Activated naive CD4-positive, alpha-beta T cell treated with Interleukin-2 at 50 U/mL for 16 hours (primary cell): ENCODE data around the gene IRF9.

Source experiments
- DNase-seq: peaks from one replicate; pipeline ENCODE4 v3.0.0-alpha.2; 2020

IRF9 gene

GRCh38 chr14:24132061-24132685 is 28.9 kb upstream of the IRF9 start:
- DNase-seq = peak; percentile 20

DNA sequence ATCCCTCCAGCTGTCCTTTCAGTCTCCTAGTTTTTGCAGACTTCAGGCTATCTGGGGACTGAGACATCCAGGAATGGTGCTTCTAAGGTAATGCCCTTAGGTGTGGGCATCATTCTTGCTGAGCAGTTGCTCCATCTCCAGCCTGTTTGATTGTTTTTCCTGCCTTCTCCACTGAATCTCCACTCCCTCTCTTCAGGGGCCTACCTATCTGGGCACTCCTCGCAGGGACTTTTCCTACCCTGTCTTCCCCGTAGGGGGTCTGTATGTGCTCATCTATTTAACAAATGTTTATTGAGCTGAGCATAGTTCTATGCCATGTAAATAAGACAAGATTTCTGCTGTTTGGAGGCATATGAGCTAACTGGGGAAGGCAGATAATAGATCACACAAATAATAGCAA is 28.1 kb upstream of the IRF9 start:
- no peak for DNase-seq

DNA sequence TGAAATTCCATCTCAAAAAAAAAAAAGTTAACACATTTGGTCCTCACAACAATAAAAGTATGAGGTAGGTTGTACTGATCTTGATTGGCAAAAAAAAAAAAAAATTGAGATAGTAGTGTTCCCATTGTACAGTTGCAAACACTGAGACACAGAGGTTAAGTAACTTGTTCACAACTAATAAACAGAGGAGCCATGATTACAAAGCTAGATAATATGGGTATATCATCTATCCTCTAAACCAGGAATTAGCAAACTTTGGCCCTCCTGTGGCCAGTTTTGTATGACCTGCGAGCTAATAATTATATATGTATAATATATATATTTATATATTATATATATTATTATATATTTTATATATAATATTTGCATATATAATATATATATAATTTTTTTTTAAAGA is 27.3 kb upstream of the IRF9 start:
- DNase-seq = no peak

DNA sequence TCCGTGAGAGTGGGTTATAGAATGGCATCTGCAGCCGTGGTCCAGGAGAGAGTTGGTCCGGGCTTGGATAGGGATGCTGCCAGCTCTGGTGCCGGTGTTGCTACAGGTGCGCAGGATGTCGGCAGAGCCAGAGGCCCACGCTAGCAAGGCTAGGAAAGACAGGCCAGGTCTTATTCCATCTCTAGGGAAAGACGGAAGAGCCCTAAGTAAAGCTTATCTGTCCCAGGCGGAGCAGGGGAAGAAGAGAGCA is 25.6 kb upstream of the IRF9 start:
- no peak for DNase-seq

DNA sequence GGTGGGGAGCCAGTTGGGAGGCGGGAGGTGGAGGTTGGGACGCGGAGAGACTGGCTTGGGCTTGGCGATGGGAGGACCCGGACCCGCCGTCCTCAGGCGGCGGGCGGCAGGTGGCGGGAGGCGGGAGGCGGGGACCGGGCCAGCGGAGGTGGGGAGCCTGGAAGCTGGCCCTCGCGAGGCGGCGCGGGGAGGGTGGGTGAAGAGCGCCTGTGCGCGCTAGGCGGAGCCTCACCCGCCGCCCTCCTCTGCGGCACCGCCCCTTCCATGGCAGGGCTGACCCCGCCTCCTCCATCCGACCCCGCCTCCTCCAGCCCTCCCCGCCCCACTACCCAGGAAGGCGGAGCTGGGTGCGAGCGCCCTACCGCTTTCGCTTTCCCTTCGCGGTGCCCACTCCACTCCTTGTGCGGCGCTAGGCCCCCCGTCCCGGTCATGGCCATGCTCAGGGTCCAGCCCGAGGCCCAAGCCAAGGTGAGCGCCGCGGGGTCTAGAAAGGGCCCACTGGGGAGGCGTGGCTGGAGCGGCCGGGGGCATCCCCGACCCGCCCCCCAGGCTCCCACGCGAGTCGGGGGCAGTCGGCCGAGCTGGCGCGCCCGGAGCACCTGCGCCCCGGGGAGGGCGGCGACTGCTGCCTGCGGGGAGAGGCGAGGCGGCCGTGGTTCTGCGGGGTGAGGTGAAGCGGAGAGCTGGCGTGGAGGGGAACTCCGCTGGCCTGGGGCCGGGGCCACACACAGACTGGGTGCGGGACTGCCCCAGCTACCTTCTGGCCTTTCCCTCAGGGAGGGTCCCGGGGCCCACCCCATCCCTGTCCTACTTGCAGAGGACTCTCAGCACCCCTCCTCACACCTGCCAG is 25.0 kb upstream of the IRF9 start, which contains the start of gene PSME1:
Gene PSME1, plus strand, starts transcription at position 361 of the 850 bp plus-strand sequence. Its CDS starts 69 bp downstream, at position 430.
- peak; percentile 93 for DNase-seq

DNA sequence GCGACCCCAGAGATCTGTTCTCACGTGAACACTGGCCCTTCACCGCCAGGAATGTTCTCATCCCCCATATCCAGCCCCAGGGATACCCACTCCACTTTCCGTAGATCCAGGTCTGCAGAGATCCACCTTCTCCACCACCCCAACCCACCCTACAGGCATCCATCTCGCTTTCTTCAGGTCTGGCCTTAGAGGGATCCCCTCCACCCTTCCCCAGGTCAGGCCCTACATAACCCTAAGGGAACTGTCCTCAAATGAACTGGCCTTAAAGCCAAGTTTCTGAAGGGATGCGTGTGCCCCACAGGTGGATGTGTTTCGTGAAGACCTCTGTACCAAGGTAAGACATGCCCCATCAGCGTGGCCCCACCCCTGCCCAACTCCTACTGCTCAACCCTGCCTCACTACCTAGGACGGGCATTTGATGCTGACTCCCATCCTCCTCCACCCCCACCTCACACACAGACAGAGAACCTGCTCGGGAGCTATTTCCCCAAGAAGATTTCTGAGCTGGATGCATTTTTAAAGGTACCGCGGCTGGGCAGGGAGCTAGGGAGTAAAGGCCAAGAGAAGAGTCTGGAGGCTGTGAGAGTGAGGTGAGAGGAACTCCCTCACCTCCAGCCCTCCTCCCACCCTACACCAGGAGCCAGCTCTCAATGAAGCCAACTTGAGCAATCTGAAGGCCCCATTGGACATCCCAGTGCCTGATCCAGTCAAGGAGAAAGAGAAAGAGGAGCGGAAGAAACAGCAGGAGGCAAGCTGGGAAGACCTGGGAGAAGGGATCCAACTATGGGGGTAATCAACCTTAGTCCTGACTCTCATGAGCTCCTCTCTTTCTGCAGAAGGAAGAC is 24.2 kb upstream of the IRF9 start:
- DNase-seq = peak; percentile 22

DNA sequence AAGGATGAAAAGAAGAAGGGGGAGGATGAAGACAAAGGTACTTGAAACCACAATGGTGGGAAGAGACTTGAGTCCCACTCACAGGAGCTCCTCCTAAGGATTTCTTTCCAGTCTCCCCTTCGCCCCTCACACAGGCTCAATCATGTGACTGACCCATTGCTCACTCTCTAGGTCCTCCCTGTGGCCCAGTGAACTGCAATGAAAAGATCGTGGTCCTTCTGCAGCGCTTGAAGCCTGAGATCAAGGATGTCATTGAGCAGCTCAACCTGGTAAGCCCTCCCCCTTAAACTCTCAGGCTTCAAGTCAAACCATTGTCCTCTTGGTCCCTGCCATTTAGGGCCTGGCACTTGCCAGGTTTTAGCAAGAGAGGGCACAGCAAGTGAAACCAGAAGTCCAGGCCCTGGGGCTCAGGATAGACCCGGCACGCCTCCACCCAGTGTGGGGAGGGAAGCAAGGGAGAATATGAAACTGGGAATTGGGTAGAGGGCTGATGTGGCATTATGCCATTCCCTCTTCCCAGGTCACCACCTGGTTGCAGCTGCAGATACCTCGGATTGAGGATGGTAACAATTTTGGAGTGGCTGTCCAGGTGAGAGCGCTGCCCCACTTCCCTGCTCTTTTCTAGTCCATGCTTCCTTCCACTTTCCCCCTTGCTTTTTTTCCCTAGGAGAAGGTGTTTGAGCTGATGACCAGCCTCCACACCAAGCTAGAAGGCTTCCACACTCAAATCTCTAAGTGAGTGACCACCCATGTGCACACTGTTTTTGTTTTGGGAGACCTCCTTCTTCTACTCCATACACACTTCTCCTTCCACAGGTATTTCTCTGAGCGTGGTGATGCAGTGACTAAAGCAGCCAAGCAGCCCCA is 23.3 kb upstream of the IRF9 start:
- no peak for DNase-seq

- no peak for DNase-seq
Observed at GRCh38 chr14:24138396-24139271, 22.4 kb upstream of the IRF9 start.

DNA sequence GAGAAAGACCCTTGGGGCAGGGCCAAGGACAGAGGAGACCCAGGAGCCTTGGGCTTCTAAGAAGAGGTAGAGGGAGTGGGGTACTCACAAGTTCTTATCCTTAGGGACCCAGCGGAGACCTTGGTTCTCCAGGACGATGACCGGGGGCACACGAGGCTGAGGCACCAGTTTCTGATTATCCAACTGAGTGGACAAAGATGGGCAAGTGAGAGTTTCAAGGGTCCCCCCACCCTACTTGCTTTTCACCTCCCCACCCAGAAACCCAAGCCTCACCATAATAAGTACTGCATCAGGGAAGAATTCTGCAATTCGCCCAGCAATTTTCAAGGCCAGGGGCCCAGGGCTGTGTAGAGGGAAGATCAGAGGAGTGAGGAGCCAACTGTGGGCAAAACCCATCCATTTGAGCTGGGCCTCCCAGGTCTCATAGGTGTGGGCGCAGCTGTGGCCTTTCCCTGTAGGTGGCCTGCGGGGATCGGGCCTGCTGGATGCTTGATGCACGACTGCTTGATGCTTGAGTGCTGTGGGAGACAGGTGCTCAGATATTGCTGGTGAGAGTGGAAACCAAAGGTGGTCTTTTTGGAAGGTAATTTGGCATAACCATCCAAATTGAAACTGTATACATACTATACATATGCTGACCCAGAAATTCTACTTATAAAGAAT is 21.7 kb upstream of the IRF9 start:
- DNase-seq = peak; percentile 32

- peak; percentile 100 for DNase-seq
Observed at GRCh38 chr14:24141097-24141880, 19.8 kb upstream of the IRF9 start, which contains the start of gene EMC9. Gene EMC9 (minus strand): TSS chr14:24141591. CDS start chr14:24141304, 287 bp downstream.

- DNase-seq = no peak
Observed at GRCh38 chr14:24143511-24143910, 17.6 kb upstream of the IRF9 start.

GRCh38 chr14:24144451-24144850 is 16.6 kb upstream of the IRF9 start:
- no peak for DNase-seq

GRCh38 chr14:24145219-24145618 is 15.8 kb upstream of the IRF9 start:
- DNase-seq = no peak

- DNase-seq = no peak
Observed at GRCh38 chr14:24145690-24146452, 15.2 kb upstream of the IRF9 start.

DNA sequence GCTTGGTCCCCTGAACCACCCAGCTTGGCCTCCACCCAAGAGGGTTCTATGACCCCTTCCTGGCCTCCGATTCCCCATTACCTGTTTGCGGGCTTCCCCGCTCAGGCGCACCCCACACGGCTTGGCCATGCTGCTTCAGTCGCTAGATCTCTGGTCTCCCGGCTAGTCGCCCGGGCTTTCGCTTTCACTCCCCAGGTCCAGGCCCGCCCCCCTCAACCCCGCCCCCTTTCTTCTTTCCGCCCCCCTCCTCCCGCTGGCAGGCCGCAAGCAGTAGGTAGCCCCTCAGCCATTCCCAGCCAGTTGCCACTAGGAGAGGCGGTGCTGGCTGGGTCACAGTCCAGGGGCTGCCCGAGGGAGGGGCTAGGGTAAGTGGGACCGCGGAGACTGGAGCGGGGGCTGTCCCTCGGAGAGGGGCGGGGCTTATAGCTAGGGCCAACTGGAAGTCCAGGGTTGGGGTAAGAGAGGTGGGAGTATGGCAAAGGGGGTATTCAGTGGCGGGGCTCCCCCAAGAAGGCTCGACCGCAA is 14.6 kb upstream of the IRF9 start, which contains the start of gene PSME2:
Gene PSME2, minus strand, starts transcription at position 158 of the 525 bp plus-strand sequence. Its CDS starts 29 bp downstream, at position 129.
- peak; percentile 88 for DNase-seq

GRCh38 chr14:24146978-24147760 is 13.9 kb upstream of the IRF9 start, which contains the start of gene RNF31:
Gene RNF31 (plus strand): TSS chr14:24147498. CDS start chr14:24147699, 201 bp downstream.
- DNase-seq = peak; percentile 99

- DNase-seq = no peak
Observed at GRCh38 chr14:24147761-24148428, 13.2 kb upstream of the IRF9 start.
